GM18907 (cell line): ENCODE data around the gene PSAT1.

Source experiments
- ATAC-seq: cut with Tn5 transposase; IDR thresholded peaks from one replicate; pipeline ENCODE4 v1.9.1; 2021; ENCODE audit warnings: mild to moderate bottlenecking, moderate library complexity; ENCODE audit not compliant: unreplicated experiment

The PSAT1 gene

GRCh38 chr9:78358329-78359051, 61.6 kb downstream of the PSAT1 start:
- no peak for ATAC-seq

GRCh38 chr9:78363221-78363620, 66.3 kb downstream of the PSAT1 start:
- no peak for ATAC-seq

GRCh38 chr9:78365748-78366697, 69.1 kb downstream of the PSAT1 start:
- no peak for ATAC-seq

DNA sequence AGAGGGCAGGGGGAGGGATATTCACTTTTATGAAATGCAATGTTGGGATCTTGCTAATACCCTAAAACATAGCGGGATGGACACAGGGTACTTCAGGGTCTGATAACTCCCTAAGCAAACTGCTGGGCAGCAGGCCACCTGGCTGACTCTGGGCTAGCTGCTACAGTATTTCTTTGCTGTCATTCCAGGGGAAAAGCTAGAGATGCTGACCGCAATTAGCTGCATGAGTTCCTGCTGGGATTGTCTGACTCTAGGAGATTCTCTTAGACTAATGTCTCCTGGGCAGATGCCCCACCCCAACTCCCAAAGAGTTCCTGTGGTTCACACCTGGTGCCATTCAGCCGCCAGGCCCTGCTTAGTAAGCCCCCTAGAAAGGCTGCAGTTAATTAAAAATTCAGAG, 69.9 kb downstream of the PSAT1 start:
- ATAC-seq: no peak

DNA sequence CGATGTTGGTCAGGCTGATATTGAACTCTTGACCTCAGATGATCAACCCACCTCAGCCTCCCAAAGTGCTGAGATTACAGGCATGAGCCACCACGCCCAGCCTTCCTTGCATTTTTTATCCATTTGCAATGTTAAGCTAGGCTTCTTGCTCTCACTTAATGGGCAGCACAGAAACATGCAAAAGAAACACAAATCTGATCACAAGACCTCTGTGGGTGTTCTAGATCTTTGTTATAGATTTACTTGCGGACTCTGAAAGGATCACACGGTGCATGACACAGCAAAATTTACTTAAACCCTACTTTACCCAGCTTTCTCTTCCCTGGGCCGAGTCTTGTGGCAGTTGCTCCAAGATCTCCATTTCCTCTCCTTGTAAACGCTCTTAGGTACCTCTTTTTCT, 71.3 kb downstream of the PSAT1 start:
- ATAC-seq: no peak

DNA sequence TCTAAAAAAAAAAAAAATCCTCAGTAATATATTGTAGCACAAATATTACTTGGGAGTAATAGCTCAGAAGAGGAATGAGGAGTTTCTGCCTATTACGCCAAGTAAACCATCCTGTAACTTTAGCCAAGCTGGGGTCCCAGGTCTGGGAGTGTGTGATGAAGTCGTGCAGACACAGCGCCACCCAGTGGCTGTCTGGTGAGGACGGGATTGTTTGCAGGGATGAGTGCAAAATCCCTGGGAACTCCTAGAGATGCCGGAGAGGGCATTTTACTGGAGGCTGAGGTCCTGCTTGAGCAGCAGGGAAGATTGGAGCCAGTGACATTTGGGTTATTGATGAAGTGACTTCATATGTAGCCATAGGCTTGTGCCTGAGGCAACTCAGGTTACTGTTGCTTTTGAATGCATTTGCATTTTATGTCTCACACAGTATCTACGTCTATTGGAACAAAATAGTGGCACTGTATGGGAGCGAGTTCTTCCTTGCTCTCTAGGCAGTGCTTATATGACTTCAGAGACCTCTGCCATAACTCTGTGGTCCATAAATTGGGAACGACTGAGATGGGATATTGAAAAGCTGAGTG, 72.8 kb downstream of the PSAT1 start:
- ATAC-seq: no peak

- ATAC-seq: no peak
These were observed 74.1 kb downstream of the PSAT1 start for GRCh38 chr9:78370991-78371390.

DNA sequence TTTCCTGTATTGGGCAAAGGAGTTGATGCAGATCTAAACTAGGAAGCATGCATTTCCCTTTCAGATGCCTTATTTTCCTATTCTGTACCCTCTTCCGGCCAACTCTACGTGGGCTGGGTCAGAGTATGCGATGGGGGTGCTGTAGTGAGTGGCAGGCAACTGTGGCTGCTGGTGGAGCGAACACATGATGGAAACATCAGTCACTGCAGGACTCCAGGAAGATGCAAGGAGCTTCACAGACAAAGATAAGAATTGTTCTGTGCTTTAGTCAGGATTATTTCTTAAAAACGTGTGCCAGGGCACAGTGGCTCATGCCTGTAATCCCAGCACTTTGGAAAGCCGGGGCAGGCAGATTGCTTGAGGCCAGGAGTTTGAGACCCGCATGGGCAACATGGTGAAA, 75.1 kb downstream of the PSAT1 start:
- no peak for ATAC-seq
